Adrenal gland (tissue), 12 donors: ENCODE data around the gene AMOT. TPM values are rescaled to one million over a fixed set of nuclear protein-coding genes. Genes with fewer than 3 reads are reported as not detected.

Source experiments
- DNase-seq, 7 donors: peaks; one replicate each; pipeline ENCODE4 v3.0.0-alpha.2; 2019 to 2020
- H3K27ac ChIP-seq, 5 donors: fragments of 200-600 bp; sonication (generic) in 4 of 5; 1 replicate in 3 of 5; 2 replicates in 2 of 5; pipeline versions ENCODE4 v1.5.1 to v1.8.0; 2016 to 2020; ENCODE audit warnings: mild to moderate bottlenecking in 1 of 5
- H3K27me3 ChIP-seq: fragments of 200-600 bp; 2 replicates; pipeline ENCODE4 v1.8.0; 2021
- H3K36me3 ChIP-seq, 2 donors: fragments of 200-600 bp; replicated peaks in 1 of 2; 1 replicate in 1 of 2; 2 replicates in 1 of 2; pipeline versions ENCODE4 v1.5.1 to v1.8.0; 2018 to 2022
- H3K4me1 ChIP-seq, 2 donors: fragments of 200-600 bp; replicated peaks in 1 of 2; 1 replicate in 1 of 2; 2 replicates in 1 of 2; pipeline versions ENCODE4 v1.5.1 to v1.8.0; 2018 to 2021
- H3K4me3 ChIP-seq, 4 donors: fragments of 200-600 bp; sonication (generic) in 3 of 4; one replicate each; pipeline ENCODE4 v1.5.1; 2016 to 2018
- H3K9me3 ChIP-seq, 3 donors: fragments of 200-600 bp; sonication (generic) in 1 of 3; replicated peaks in 1 of 3; 1 replicate in 2 of 3; 2 replicates in 1 of 3; pipeline versions ENCODE4 v1.5.1 to v1.8.0; 2016 to 2021
- CTCF ChIP-seq, 6 experiments: fragments of 450-650 bp in 4 of 6; fragments of 200-600 bp in 2 of 6; sonication (generic) in 1 of 6; IDR thresholded peaks; 1 replicate in 5 of 6; 2 replicates in 1 of 6; pipeline versions ENCODE4 v1.5.1 to v1.8.0; 2016 to 2021; ENCODE audit warnings: antibody characterized with exemption in 6 of 6, mild to moderate bottlenecking in 2 of 6, moderate library complexity in 1 of 6
- POLR2A ChIP-seq, 2 donors: fragments of 450-650 bp; IDR thresholded peaks; one replicate each; pipeline ENCODE4 v1.6.1; 2017; ENCODE audit warnings: antibody characterized with exemption in 2 of 2, mild to moderate bottlenecking in 2 of 2, moderate library complexity in 1 of 2
- WGBS, 4 donors: extraction: QIAGEN DNeasy Blood & Tissue Kit in 2 of 4; methylation state at CpG; one replicate each; pipeline versions ENCODE4 v1.1.5 to v1.1.7; 2013 to 2017; 5-methylcytosine and 5-hydroxymethylcytosine counted together
- intact Hi-C, 2 donors: fragments of 100-400 bp; cut with DNase I; formaldehyde crosslinking; loops; one replicate each; pipeline versions ENCODE4 v1.14.1 to v1.15.0; 2022 to 2023
- polyA plus RNA-seq, 3 donors: library from polyadenylated mRNA; stranded (reverse); fragments of 200-250 nt in 2 of 3; fragments of 350-450 nt in 1 of 3; fragmentation: Illumina TruSeq in 1 of 3; extraction: RNeasy Lipid Tissue Mini Kit (QIAGEN cat#74804) in 1 of 3; gene quantifications; one replicate each; pipeline ENCODE4 v1.2.3, GENCODE V29; 2013 to 2014
- total RNA-seq, 9 donors: library from RNA; depleted of rRNA in 4 of 9; stranded (reverse); fragments of >200 nt in 4 of 9; fragments of 120-200 nt in 1 of 9; fragmentation: NEBNext Ultra II Directional in 1 of 9; extraction: Animal tissue kit (Norgen Biotek cat#: 25700) in 1 of 9; gene quantifications; one replicate each; pipeline versions ENCODE4 v1.1.0 to v1.2.4, GENCODE V29; 2013 to 2023
- donor health status: healthy with polysubstance abuse.
- donor health status: Bipolar disorder and iron deficiency.
- donor health status: DM: yes; HTN: yes; CAD: no.
- donor health status: DM: no; HTN: no; CAD: no.
- donor health status: DM: no; HTN: no; CAD: no.
- donor health status: DM: yes; HTN: yes; CAD: no.

AMOT gene
- total and polyA plus RNA-seq, 12 donors: 0.61 to 11.7 (median 5.6) TPM

GRCh38 chrX:112802541-112802940 is 38.1 kb downstream of the AMOT start:
- no peaks in the 10 kb centered on the region for H3K4me1 ChIP-seq
- H3K4me3 ChIP-seq: no peak overlapping the region
- 64 to 94% (median 85%) methylated on average over 1 of the region's 1 CpG for WGBS, 4 donors
- intact Hi-C loops: no loop called here
- no peak for TF ChIP-seq CTCF (IDR thresholded peaks at IDR 0.05)
- TF ChIP-seq POLR2A (IDR thresholded peaks at IDR 0.05): no peak
- no peaks in the 10 kb centered on the region for H3K9me3 ChIP-seq
- no peaks in the 10 kb centered on the region for H3K36me3 ChIP-seq
- DNase-seq: no peak
- peaks cover 4% of the 10 kb centered on the region for H3K27me3 ChIP-seq
- no peak overlapping the region for H3K27ac ChIP-seq

- Histone ChIP-seq H3K4me3 (no peak overlapping the region), H3K36me3 (no peaks in the 10 kb centered on the region), H3K9me3 (no peaks in the 10 kb centered on the region), H3K27ac (no peak overlapping the region), H3K27me3 (peaks cover under 1% of the 10 kb centered on the region), H3K4me1 (no peaks in the 10 kb centered on the region)
- 51 to 60% (median 54%) methylated on average over 7 to 12 of the region's 12 CpGs for WGBS, 4 donors
- TF ChIP-seq POLR2A (IDR thresholded peaks at IDR 0.05): no peak
- no peak for TF ChIP-seq CTCF (IDR thresholded peaks at IDR 0.05)
- intact Hi-C loops: no loop called here
- peak in 1 of 7 donors; percentile 1 for DNase-seq
Measured at GRCh38 chrX:112800971-112801775, 39.5 kb downstream of the AMOT start.

- no peak for TF ChIP-seq CTCF (IDR thresholded peaks at IDR 0.05)
- no peak for TF ChIP-seq POLR2A (IDR thresholded peaks at IDR 0.05)
- no peaks in the 10 kb centered on the region for H3K27me3 ChIP-seq
- H3K36me3 ChIP-seq: no peaks in the 10 kb centered on the region
- H3K9me3 ChIP-seq: no peaks in the 10 kb centered on the region
- intact Hi-C loops: no loop called here
- WGBS, 4 donors: 89 to 100% (median 98%) methylated on average over 1 of the region's 1 CpG
- DNase-seq: no peak
- H3K4me1 ChIP-seq: no peaks in the 10 kb centered on the region
- H3K27ac ChIP-seq: no peak overlapping the region
- no peak overlapping the region for H3K4me3 ChIP-seq
Measured at GRCh38 chrX:112799425-112799824, 41.2 kb downstream of the AMOT start.

- Histone ChIP-seq H3K27ac (no peak overlapping the region), H3K4me1 (no peaks in the 10 kb centered on the region), H3K27me3 (no peaks in the 10 kb centered on the region), H3K36me3 (no peaks in the 10 kb centered on the region), H3K4me3 (no peak overlapping the region), H3K9me3 (no peaks in the 10 kb centered on the region)
- DNase-seq: no peak
- 62 to 94% (median 76%) methylated on average over 2 of the region's 2 CpGs for WGBS, 4 donors
- TF ChIP-seq POLR2A (IDR thresholded peaks at IDR 0.05): no peak
- no peak for TF ChIP-seq CTCF (IDR thresholded peaks at IDR 0.05)
- intact Hi-C loops: no loop called here
Measured at GRCh38 chrX:112798736-112799135, 41.9 kb downstream of the AMOT start.
